T-helper 1 cell treated with Interleukin-12 subunit alpha and Interleukin-12 subunit beta and Interleukin-4 antibody, amounts not matched to agents 30 μg/mL and 1 μg/mL, for 36 hours (primary cell): ENCODE measurements around the gene DESI2.
"Not testable (repeated sequence)": the region's sequence is repeated elsewhere in the genome, so short reads cannot be mapped to it uniquely, and the experiment has no call there.

Source experiments
- H3K27ac Mint-ChIP-seq: one replicate; pipeline ENCODE4 v1.8.0; 2021; ENCODE audit warnings: mild to moderate bottlenecking, mixed read lengths
- H3K27me3 Mint-ChIP-seq: one replicate; pipeline ENCODE4 v1.8.0; 2021; ENCODE audit warnings: low read depth, mixed read lengths
- H3K36me3 Mint-ChIP-seq: one replicate; pipeline ENCODE4 v1.8.0; 2021; ENCODE audit warnings: low read depth, mixed read lengths
- H3K4me1 Mint-ChIP-seq: one replicate; pipeline ENCODE4 v1.8.0; 2021; ENCODE audit warnings: low read depth, mixed read lengths
- H3K4me3 Mint-ChIP-seq: one replicate; pipeline ENCODE4 v1.8.0; 2021; ENCODE audit warnings: mild to moderate bottlenecking, moderate library complexity, mixed read lengths
- H3K9me3 Mint-ChIP-seq: one replicate; pipeline ENCODE4 v1.8.0; 2021; ENCODE audit warnings: mixed read lengths

DESI2 gene

GRCh38 chr1:244665771-244666217 is 12.9 kb downstream of the DESI2 start:
- Mint-ChIP-seq H3K9me3 (no peaks in the 10 kb centered on the region), H3K36me3 (peaks cover 5% of the 10 kb centered on the region), H3K27ac (no peak overlapping the region), H3K27me3 (no peaks in the 10 kb centered on the region), H3K4me1 (peaks cover 6% of the 10 kb centered on the region), H3K4me3 (no peak overlapping the region)

- not testable (repeated sequence) for H3K27me3 Mint-ChIP-seq, H3K4me3 Mint-ChIP-seq, H3K27ac Mint-ChIP-seq, H3K4me1 Mint-ChIP-seq, H3K9me3 Mint-ChIP-seq, H3K36me3 Mint-ChIP-seq
These were observed 13.9 kb downstream of the DESI2 start for GRCh38 chr1:244666672-244667418.

DNA sequence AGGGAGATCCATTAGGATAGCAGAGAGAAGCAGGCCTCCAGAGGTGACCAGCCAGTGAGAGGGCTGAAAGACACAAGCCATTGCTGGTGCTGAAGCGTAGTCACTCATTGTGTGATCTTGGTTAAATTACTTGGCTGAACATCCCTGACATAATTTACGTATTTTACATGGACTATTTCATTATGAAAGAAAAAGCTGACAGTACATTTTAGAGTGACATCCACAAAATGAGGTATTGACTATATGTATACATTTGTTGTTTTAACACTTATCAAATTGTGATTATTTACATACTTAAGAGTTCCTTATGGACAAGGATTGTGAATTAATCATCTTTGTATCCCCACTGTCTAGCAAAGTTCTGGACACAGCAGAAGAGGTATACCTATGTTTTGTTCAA is 14.9 kb downstream of the DESI2 start:
- Mint-ChIP-seq H3K27ac (no peak overlapping the region), H3K27me3 (no peaks in the 10 kb centered on the region), H3K4me1 (peaks cover 6% of the 10 kb centered on the region)

GRCh38 chr1:244672946-244673682 is 20.2 kb downstream of the DESI2 start:
- Mint-ChIP-seq H3K4me1 (peaks cover 5% of the 10 kb centered on the region), H3K36me3 (peaks cover 16% of the 10 kb centered on the region), H3K27ac (no peak overlapping the region), H3K4me3 (no peak overlapping the region), H3K27me3 (no peaks in the 10 kb centered on the region), H3K9me3 (no peaks in the 10 kb centered on the region)

More for the DNA sequence above, 14.9 kb downstream of the DESI2 start:
- no peaks in the 10 kb centered on the region for H3K9me3 Mint-ChIP-seq
- peaks cover 10% of the 10 kb centered on the region for H3K36me3 Mint-ChIP-seq
- H3K4me3 Mint-ChIP-seq: no peak overlapping the region

DNA sequence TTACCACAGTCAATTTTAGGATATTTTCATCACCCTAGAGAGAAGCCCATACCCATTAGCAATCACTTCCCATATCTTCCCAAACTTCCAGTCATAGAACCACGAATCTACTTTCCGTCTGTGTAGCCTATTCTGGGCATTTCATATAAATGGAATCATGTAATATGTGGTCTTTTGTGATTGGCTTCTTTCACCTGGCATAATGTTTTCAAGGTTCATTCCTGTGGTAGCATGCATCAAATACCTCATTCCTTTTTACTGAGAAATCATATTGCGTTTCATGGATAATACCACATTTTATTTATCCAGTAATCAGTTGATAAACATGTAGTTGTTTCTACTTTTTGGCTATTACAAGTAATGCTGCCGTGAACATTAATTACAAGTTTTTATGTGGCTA is 21.5 kb downstream of the DESI2 start:
- Mint-ChIP-seq H3K27me3 (no peaks in the 10 kb centered on the region), H3K9me3 (no peaks in the 10 kb centered on the region), H3K27ac (no peak overlapping the region), H3K4me1 (peaks cover 5% of the 10 kb centered on the region), H3K36me3 (peaks cover 16% of the 10 kb centered on the region), H3K4me3 (no peak overlapping the region)

GRCh38 chr1:244675167-244675566 is 22.2 kb downstream of the DESI2 start:
- Mint-ChIP-seq H3K9me3 (no peaks in the 10 kb centered on the region), H3K4me1 (peaks cover 6% of the 10 kb centered on the region), H3K4me3 (no peak overlapping the region), H3K27ac (no peak overlapping the region), H3K36me3 (peaks cover 17% of the 10 kb centered on the region), H3K27me3 (no peaks in the 10 kb centered on the region)

GRCh38 chr1:244678697-244679096 is 25.8 kb downstream of the DESI2 start:
- Mint-ChIP-seq H3K4me3 (no peak overlapping the region), H3K36me3 (peaks cover 18% of the 10 kb centered on the region), H3K27me3 (no peaks in the 10 kb centered on the region), H3K27ac (no peak overlapping the region), H3K4me1 (peaks cover 9% of the 10 kb centered on the region), H3K9me3 (no peaks in the 10 kb centered on the region)

- peaks cover 8% of the 10 kb centered on the region for H3K4me1 Mint-ChIP-seq
- no peaks in the 10 kb centered on the region for H3K9me3 Mint-ChIP-seq
- H3K27me3 Mint-ChIP-seq: no peaks in the 10 kb centered on the region
- no peak overlapping the region for H3K4me3 Mint-ChIP-seq
- H3K27ac Mint-ChIP-seq: no peak overlapping the region
- peaks cover 15% of the 10 kb centered on the region for H3K36me3 Mint-ChIP-seq
These were observed 27.7 kb downstream of the DESI2 start for GRCh38 chr1:244680667-244681066.

DNA sequence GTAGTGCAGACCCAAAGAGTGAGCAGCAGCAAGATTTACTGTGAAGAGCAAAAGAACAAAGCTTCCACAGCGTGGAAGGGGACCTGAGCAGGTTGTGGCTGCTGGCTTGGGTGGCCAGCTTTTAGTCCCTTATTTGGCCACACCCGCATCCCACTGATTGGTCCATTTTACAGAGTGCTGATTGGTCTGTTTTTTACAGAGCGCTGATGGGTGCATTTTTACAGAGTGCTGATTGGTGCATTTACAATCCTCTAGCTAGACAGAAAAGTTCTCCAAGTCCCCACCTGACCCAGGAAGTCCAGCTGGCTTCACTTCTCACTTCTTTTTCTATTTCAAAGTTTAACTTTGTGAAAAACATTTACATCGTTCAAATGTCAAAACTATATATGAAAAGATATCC is 29.2 kb downstream of the DESI2 start:
- not testable (repeated sequence) for H3K27ac Mint-ChIP-seq, H3K4me3 Mint-ChIP-seq, H3K9me3 Mint-ChIP-seq, H3K27me3 Mint-ChIP-seq
- Mint-ChIP-seq H3K4me1 (peaks cover 13% of the 10 kb centered on the region), H3K36me3 (peaks cover 19% of the 10 kb centered on the region)

DNA sequence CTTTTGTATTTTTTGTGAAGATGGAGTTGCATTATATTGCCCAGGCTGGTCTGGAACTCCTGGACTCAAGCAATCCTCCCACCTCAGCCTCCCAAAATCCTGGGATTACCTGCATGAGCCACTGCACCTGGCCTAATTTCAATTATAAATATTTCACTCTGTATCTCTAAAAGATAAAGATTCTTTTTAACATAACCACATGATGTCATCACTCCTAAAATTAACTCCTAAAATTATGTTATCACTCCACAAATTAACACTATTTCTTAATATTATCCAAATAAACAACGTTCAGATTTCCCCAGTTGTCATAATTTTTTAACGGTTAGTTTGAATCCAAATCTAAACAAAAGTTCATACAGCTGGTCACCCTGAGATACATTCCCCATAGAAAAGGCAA is 43.0 kb downstream of the DESI2 start:
- Mint-ChIP-seq H3K4me3 (no peak overlapping the region), H3K36me3 (peaks cover 43% of the 10 kb centered on the region), H3K4me1 (no peaks in the 10 kb centered on the region), H3K27ac (no peak overlapping the region), H3K9me3 (no peaks in the 10 kb centered on the region), H3K27me3 (no peaks in the 10 kb centered on the region)

- Mint-ChIP-seq H3K27me3 (no peaks in the 10 kb centered on the region), H3K4me3 (no peak overlapping the region), H3K4me1 (no peaks in the 10 kb centered on the region), H3K36me3 (peaks cover 36% of the 10 kb centered on the region), H3K27ac (no peak overlapping the region), H3K9me3 (no peaks in the 10 kb centered on the region)
These were observed 46.8 kb downstream of the DESI2 start for GRCh38 chr1:244699741-244700140.

GRCh38 chr1:244700808-244701207 is 47.9 kb downstream of the DESI2 start:
- H3K27me3 Mint-ChIP-seq: no peaks in the 10 kb centered on the region
- no peak overlapping the region for H3K27ac Mint-ChIP-seq
- H3K4me1 Mint-ChIP-seq: no peaks in the 10 kb centered on the region
- no peaks in the 10 kb centered on the region for H3K9me3 Mint-ChIP-seq
- H3K36me3 Mint-ChIP-seq: peaks cover 32% of the 10 kb centered on the region
- no peak overlapping the region for H3K4me3 Mint-ChIP-seq

DNA sequence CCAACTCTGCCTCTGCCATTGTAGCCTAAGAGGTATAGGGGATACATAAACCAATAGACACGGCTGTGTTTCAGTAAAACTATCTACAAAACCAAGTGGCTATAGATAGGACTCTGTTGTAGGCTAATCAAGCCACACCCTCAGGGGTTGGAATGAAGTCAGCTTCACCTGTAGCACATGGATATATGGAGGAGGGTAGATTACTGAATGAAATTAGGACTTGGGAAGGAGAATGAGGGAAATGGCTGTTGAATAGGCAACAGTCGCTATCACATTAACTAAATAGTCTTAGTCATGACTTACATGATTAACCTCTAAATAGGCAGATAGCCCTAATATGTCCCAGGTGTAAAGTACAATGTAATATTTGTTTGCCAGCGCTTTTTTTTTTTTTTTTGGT is 49.7 kb downstream of the DESI2 start:
- Mint-ChIP-seq H3K36me3 (peaks cover 31% of the 10 kb centered on the region), H3K27ac (no peak overlapping the region), H3K4me3 (no peak overlapping the region), H3K9me3 (no peaks in the 10 kb centered on the region), H3K27me3 (no peaks in the 10 kb centered on the region), H3K4me1 (no peaks in the 10 kb centered on the region)

DNA sequence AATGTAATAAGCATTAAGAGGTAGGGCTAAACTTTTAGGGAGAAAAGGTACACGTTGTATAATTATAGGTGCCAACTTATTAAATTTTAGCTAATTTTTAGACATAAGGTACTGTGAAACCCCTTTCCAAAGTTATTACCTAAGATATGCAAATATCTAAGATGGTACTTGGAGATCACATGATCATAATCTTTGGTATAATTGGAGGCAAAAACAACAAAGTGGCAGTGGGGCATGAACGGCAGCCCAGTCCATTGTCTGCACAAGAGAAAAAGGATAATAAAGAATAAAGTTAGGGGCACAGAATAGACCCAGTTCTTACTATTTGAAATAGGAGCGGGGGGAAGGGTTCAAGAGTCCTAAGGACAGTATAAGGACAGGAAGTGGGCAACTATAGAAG is 51.2 kb downstream of the DESI2 start:
- no peaks in the 10 kb centered on the region for H3K4me1 Mint-ChIP-seq
- H3K4me3 Mint-ChIP-seq: no peak overlapping the region
- peaks cover 22% of the 10 kb centered on the region for H3K36me3 Mint-ChIP-seq
- no peak overlapping the region for H3K27ac Mint-ChIP-seq
- no peaks in the 10 kb centered on the region for H3K9me3 Mint-ChIP-seq
- H3K27me3 Mint-ChIP-seq: no peaks in the 10 kb centered on the region
